ENCODE measurements around the gene TAS2R3. TPM values are rescaled to one million over a fixed set of nuclear protein-coding genes. Genes with fewer than 3 reads are reported as not detected.

The TAS2R3 gene
- total and polyA plus RNA-seq, 7 donors = 0.66 to 3.8 (median 0.83) TPM; not detected in 2

- TF ChIP-seq CTCF (IDR thresholded peaks at IDR 0.05) (no peak), POLR2A (IDR thresholded peaks at IDR 0.05) (no peak), EP300 (IDR thresholded peaks at IDR 0.05) (no peak), POLR2AphosphoS5 (IDR thresholded peaks at IDR 0.05) (no peak)
- Histone ChIP-seq H3K27ac (peak overlapping the region; percentile 81 to 87 (median 84)), H3K36me3 (peaks cover 5 to 25% (median 14%) of the 10 kb centered on the region in 4 donors), H3K4me3 (peak overlapping the region; percentile 65 to 83 (median 70)), H3K27me3 (no peaks in the 10 kb centered on the region), H3K9me3 (no peaks in the 10 kb centered on the region), H3K4me1 (peaks cover 0 to 34% (median 17%) of the 10 kb centered on the region in 4 donors)
- 27 to 56% methylated on average over 11 of the region's 11 CpGs for WGBS, 2 donors
- DNase-seq = no peak
- intact Hi-C loops (cut with DNase I) = loop anchor here (5.0 kb wide), 1 partner anchor 725 kb away; the partner anchor contains the start of gene MRPS33
Measured at GRCh38 chr7:141737118-141737835, 26.6 kb upstream of the TAS2R3 start.

GRCh38 chr7:141737836-141738591, 25.9 kb upstream of the TAS2R3 start, which contains the start of gene SSBP1:
Gene SSBP1, plus strand, starts transcription at chr7:141738358. Its CDS starts 809 bp downstream, at chr7:141739167.
- 1 to 3% methylated on average over 46 of the region's 46 CpGs for WGBS, 2 donors
- DNase-seq = peak; percentile 94
- intact Hi-C loops (cut with DNase I) = loop anchor here (2.0 to 5.0 kb wide), 2 partner anchors 39 to 726 kb away; partner anchors contain the start of gene MRPS33
- Histone ChIP-seq H3K4me1 (peaks cover 0 to 34% (median 17%) of the 10 kb centered on the region in 4 donors), H3K27ac (peak within 1 kb of the TSS; percentile 81 to 87 (median 84)), H3K4me3 (peak within 1 kb of the TSS; percentile 65 to 83 (median 70)), H3K36me3 (peaks cover 5 to 32% (median 19%) of the 10 kb centered on the region in 4 donors), H3K27me3 (no peaks in the 10 kb centered on the region), H3K9me3 (no peaks in the 10 kb centered on the region)
- TF ChIP-seq CTCF (IDR thresholded peaks at IDR 0.05) (peak; percentile 43 to 82 (median 66)), EP300 (IDR thresholded peaks at IDR 0.05) (peak in 1 of 4 donors; percentile 37), POLR2AphosphoS5 (IDR thresholded peaks at IDR 0.05) (peak; percentile 56 to 87 (median 84)), POLR2A (IDR thresholded peaks at IDR 0.05) (peak; percentile 22 to 31)

GRCh38 chr7:141738592-141739013, 25.3 kb upstream of the TAS2R3 start:
- peaks cover 9 to 38% (median 25%) of the 10 kb centered on the region in 4 donors for H3K36me3 ChIP-seq
- H3K9me3 ChIP-seq = no peaks in the 10 kb centered on the region
- intact Hi-C loops (cut with DNase I) = loop anchor here (2.0 to 5.0 kb wide), 2 partner anchors 40 to 726 kb away; partner anchors contain the start of gene MRPS33
- WGBS, 2 donors = 1% methylated on average over 6 of the region's 6 CpGs
- no peaks in the 10 kb centered on the region for H3K27me3 ChIP-seq
- no peak for DNase-seq
- peaks cover 0 to 34% (median 17%) of the 10 kb centered on the region in 4 donors for H3K4me1 ChIP-seq
- H3K27ac ChIP-seq = peak overlapping the region; percentile 81 to 87 (median 84)
- H3K4me3 ChIP-seq = peak overlapping the region; percentile 65 to 83 (median 70)
- no peak for TF ChIP-seq EP300 (IDR thresholded peaks at IDR 0.05)
- TF ChIP-seq POLR2A (IDR thresholded peaks at IDR 0.05) = no peak

GRCh38 chr7:141739250-141739649, 24.6 kb upstream of the TAS2R3 start:
- 59 to 67% methylated on average over 3 of the region's 3 CpGs for WGBS, 2 donors
- Histone ChIP-seq H3K27ac (no peak overlapping the region), H3K4me3 (peak overlapping the region in 2 of 4 donors; percentile 69 to 83), H3K27me3 (no peaks in the 10 kb centered on the region), H3K9me3 (no peaks in the 10 kb centered on the region), H3K36me3 (peaks cover 14 to 44% (median 31%) of the 10 kb centered on the region in 4 donors), H3K4me1 (peaks cover 0 to 34% (median 17%) of the 10 kb centered on the region in 4 donors)
- DNase-seq = no peak
- TF ChIP-seq POLR2AphosphoS5 (IDR thresholded peaks at IDR 0.05) (no peak), POLR2A (IDR thresholded peaks at IDR 0.05) (no peak), CTCF (IDR thresholded peaks at IDR 0.05) (no peak)
- intact Hi-C loops (cut with DNase I) = loop anchor here (2.0 to 5.0 kb wide), 2 partner anchors 40 to 727 kb away; partner anchors contain the start of gene MRPS33
